DOHH2 (cell line): Measurements from ENCODE around the gene SRP68.

Experiments
- H3F3A ChIP-seq: fragments of 200-600 bp; sonication (generic), shearing (Covaris generic); 2 replicates; pipeline ENCODE4 v1.6.0; 2016; ENCODE audit warnings: antibody characterized with exemption, mild to moderate bottlenecking; ENCODE audit not compliant: control insufficient read depth, insufficient read depth
- H3K27ac ChIP-seq: fragments of 200-600 bp; sonication (generic); 2 replicates; pipeline ENCODE4 v1.5.1; 2014; ENCODE audit warnings: low read depth, mild to moderate bottlenecking, low read length, moderate library complexity
- H3K27me3 ChIP-seq: fragments of 200-600 bp; sonication (generic); 2 replicates; pipeline ENCODE4 v1.6.1; 2014; ENCODE audit warnings: mild to moderate bottlenecking, low read length, mixed read lengths; ENCODE audit not compliant: control insufficient read depth
- H3K36me3 ChIP-seq: fragments of 200-600 bp; sonication (generic); 2 replicates; pipeline ENCODE4 v1.6.1; 2014; ENCODE audit warnings: mild to moderate bottlenecking, low read length, moderate library complexity, mixed read lengths; ENCODE audit not compliant: control insufficient read depth
- H3K4me1 ChIP-seq: fragments of 200-600 bp; sonication (generic); 2 replicates; pipeline ENCODE4 v1.6.1; 2014; ENCODE audit warnings: mild to moderate bottlenecking, low read length, mixed read lengths; ENCODE audit not compliant: control insufficient read depth
- H3K4me2 ChIP-seq: fragments of 200-600 bp; sonication (generic); 2 replicates; pipeline ENCODE4 v1.6.0; 2014; ENCODE audit warnings: mild to moderate bottlenecking, low read length, moderate library complexity
- H3K4me3 ChIP-seq: fragments of 200-600 bp; sonication (generic); 2 replicates; pipeline ENCODE4 v1.5.1; 2014; ENCODE audit warnings: mild to moderate bottlenecking, low read length, mixed read lengths
- H3K79me2 ChIP-seq: fragments of 200-600 bp; sonication (generic); 2 replicates; pipeline ENCODE4 v1.6.1; 2014; ENCODE audit warnings: mild to moderate bottlenecking, low read length, mixed read lengths; ENCODE audit not compliant: control insufficient read depth
- H3K9me2 ChIP-seq: fragments of 200-600 bp; sonication (generic); replicated peaks from 2 replicates; pipeline ENCODE4 v1.6.1; 2014; ENCODE audit warnings: mild to moderate bottlenecking, low read length, mixed read lengths; ENCODE audit not compliant: control insufficient read depth
- H3K9me3 ChIP-seq: fragments of 200-600 bp; sonication (generic); 2 replicates; pipeline ENCODE4 v1.6.1; 2014; ENCODE audit warnings: antibody characterized with exemption, low read length, mixed read lengths; ENCODE audit not compliant: control insufficient read depth, insufficient read depth
- H4K20me1 ChIP-seq: fragments of 200-600 bp; sonication (generic); 2 replicates; pipeline ENCODE4 v1.6.0; 2014; ENCODE audit warnings: low read depth, mild to moderate bottlenecking, antibody characterized with exemption, low read length, moderate library complexity; ENCODE audit not compliant: control insufficient read depth, insufficient read depth
- EZH2phosphoT487 ChIP-seq: fragments of 200-600 bp; sonication (generic); IDR thresholded peaks from 2 replicates; pipeline ENCODE4 v1.6.1; 2017; ENCODE audit warnings: borderline replicate concordance, mild to moderate bottlenecking, antibody characterized with exemption, low read length, moderate library complexity, mixed read lengths
- TF ChIP-seq, protein P1 (sequence below): fragments of 200-600 bp; sonication (generic); IDR thresholded peaks from one replicate; pipeline ENCODE4 v1.5.1; 2014; ENCODE audit warnings: antibody characterized with exemption, mild to moderate bottlenecking, low read depth, low read length; ENCODE audit not compliant: poor library complexity, severe bottlenecking

The SRP68 gene

DNA sequence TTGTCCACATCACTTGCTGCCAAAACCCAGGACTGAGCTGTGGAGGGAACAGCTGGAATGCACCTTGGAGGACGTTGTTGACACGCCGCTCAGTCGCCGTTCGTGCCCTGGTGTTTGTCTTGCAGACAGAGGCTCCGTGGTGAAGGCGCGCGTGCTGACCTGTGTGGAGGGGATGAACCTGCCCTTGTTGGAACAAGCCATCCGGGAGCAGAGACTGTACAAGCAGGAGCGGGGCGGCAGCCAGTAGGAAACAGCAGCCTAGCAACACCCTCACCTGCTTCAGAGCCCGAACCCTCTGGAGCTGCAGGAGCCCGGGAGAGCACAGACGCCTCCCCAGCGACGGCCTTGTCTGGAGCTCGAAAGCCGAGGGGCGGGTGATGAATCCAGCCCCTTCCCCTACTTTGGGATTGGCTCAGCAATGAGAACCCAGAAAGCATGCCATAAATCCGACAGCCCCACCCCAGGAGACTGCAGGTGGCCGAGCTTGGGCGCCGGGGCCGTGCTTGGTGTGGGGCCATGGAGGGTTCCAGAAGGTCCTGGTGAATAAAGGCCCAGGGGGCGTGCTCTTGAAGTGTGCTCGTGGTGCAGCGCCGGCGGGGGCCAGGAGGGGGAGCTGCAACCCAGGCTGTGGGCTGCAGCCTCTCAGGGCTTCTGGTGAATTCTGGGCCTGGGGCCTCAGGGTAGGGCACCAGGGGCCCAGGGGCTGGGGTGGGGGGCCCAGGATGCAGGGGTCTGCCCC is 72.1 kb downstream of the SRP68 start:
- no peak overlapping the region for H3K27ac ChIP-seq

DNA sequence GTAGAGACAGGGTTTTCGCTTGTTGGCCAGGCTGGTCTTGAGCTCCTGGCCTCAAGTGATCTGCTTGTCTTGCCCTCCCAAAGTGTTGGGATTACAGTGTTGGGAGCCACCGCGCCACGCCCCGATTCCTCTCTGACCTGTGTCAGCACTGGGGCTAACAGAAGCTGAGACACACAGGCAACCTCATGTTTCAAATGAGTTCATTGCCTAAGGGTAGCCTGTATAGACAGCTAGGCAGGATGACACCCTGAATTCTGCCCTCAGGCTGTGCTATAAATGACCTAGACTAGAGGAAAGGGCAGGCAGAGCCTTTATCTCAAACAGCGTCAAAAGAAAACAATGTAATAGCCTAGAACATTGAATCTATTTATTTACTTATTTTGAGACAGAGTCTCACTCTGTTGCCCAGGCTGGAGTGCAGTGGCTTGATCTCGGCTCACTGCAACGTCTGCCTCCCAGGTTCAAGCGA is 74.0 kb downstream of the SRP68 start:
- TF ChIP-seq, protein P1, sequence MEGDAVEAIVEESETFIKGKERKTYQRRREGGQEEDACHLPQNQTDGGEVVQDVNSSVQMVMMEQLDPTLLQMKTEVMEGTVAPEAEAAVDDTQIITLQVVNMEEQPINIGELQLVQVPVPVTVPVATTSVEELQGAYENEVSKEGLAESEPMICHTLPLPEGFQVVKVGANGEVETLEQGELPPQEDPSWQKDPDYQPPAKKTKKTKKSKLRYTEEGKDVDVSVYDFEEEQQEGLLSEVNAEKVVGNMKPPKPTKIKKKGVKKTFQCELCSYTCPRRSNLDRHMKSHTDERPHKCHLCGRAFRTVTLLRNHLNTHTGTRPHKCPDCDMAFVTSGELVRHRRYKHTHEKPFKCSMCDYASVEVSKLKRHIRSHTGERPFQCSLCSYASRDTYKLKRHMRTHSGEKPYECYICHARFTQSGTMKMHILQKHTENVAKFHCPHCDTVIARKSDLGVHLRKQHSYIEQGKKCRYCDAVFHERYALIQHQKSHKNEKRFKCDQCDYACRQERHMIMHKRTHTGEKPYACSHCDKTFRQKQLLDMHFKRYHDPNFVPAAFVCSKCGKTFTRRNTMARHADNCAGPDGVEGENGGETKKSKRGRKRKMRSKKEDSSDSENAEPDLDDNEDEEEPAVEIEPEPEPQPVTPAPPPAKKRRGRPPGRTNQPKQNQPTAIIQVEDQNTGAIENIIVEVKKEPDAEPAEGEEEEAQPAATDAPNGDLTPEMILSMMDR: no peak
- TF ChIP-seq EZH2phosphoT487: no peak
- H3K27ac ChIP-seq: no peak overlapping the region
- H3K4me3 ChIP-seq: no peak overlapping the region

More for the DNA sequence above, 72.1 kb downstream of the SRP68 start:
- no peaks in the 10 kb centered on the region for H3K9me2 ChIP-seq
- H3K36me3 ChIP-seq: 0 out of 2 replicates have a peak, but pooled peaks cover 6% of the 10 kb centered on the region
- H3K4me1 ChIP-seq: peaks cover 3% of the 10 kb centered on the region; the same call in 1 of the 2 replicates
- no peaks in the 10 kb centered on the region for H3K27me3 ChIP-seq
- H3K79me2 ChIP-seq: no peaks in the 10 kb centered on the region
- no peak overlapping the region for H3K4me2 ChIP-seq
- TF ChIP-seq, protein P1: peak; percentile 89
- TF ChIP-seq EZH2phosphoT487: no peak
- no peaks in the 10 kb centered on the region for H4K20me1 ChIP-seq
- no peaks in the 10 kb centered on the region for H3K9me3 ChIP-seq
- no peak overlapping the region for H3K4me3 ChIP-seq
- H3F3A ChIP-seq: no peaks in the 10 kb centered on the region

DNA sequence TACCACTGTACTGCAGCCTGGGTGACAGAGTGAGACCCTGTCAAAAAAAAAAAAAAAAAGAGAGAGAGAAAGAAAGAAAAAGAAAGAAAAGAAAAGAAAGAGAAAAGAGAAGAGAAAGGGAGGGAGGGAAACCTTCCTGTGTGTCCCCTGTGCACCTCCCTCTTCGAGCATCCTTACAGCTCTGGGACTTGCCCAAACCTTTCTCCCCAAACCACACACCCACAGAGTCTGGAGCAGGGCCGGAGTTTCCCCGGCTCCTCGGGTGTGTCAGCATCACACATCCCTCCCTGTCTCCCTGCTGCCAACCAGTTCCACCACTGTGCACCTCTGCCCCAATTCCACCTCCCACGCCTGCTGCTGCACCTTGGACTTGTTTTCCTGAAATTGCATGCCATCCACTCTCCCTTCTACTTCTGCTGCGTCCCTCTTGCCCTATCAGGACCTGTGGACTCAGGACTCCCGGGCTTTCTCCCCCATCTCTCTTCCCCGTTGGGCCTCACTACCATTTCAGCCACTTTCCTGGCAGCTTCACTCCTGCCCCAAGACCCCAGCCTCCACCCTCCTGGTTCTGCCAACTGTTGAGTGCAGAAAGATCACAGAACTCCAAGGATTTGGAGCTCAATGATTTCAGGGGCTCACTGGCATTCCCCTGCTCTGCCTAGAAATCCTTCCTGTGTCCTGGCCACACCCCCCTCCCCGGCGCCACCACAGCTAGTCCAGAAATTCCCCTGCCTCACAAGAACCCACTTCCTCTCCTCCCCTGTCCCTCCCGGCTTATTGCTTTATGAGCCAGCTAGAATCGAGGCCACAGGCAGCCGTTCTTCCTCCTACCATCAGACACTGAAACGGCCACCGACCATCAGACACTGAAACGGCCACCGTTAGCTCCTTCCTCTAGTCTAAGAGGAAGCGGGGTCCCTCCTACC is 75.4 kb downstream of the SRP68 start:
- no peaks in the 10 kb centered on the region for H4K20me1 ChIP-seq
- H3K9me2 ChIP-seq: no peaks in the 10 kb centered on the region
- H3K9me3 ChIP-seq: no peaks in the 10 kb centered on the region
- H3K79me2 ChIP-seq: no peaks in the 10 kb centered on the region
- no peak overlapping the region for H3K27ac ChIP-seq
- TF ChIP-seq EZH2phosphoT487: no peak
- TF ChIP-seq, protein P1: no peak
- no peak overlapping the region for H3K4me3 ChIP-seq
- H3K36me3 ChIP-seq: 0 out of 2 replicates have a peak, but pooled peaks cover 3% of the 10 kb centered on the region
- no peak overlapping the region for H3K4me2 ChIP-seq
- no peaks in the 10 kb centered on the region for H3F3A ChIP-seq
- peaks cover 7% of the 10 kb centered on the region for H3K4me1 ChIP-seq
- no peaks in the 10 kb centered on the region for H3K27me3 ChIP-seq

More for the DNA sequence above, 74.0 kb downstream of the SRP68 start:
- Histone ChIP-seq H3K9me3 (no peaks in the 10 kb centered on the region), H3K79me2 (no peaks in the 10 kb centered on the region), H3K4me2 (no peak overlapping the region), H3K27me3 (no peaks in the 10 kb centered on the region), H3F3A (no peaks in the 10 kb centered on the region), H3K36me3 (0 out of 2 replicates have a peak, but pooled peaks cover 3% of the 10 kb centered on the region), H4K20me1 (no peaks in the 10 kb centered on the region), H3K4me1 (peaks cover 3% of the 10 kb centered on the region; the same call in 1 of the 2 replicates), H3K9me2 (no peaks in the 10 kb centered on the region)
